HepG2 (cell line): ENCODE measurements around the gene CRHBP.

Source experiments
- CAMTA2 ChIP-seq: sonication (generic); formaldehyde crosslinking; IDR thresholded peaks from 2 replicates; pipeline ENCODE4 v1.4.0; 2020; ENCODE audit warnings: mild to moderate bottlenecking, missing genetic modification reagents, borderline replicate concordance
- ZNF263 ChIP-seq: sonication (generic); formaldehyde crosslinking; IDR thresholded peaks from 2 replicates; pipeline ENCODE4 v1.4.0; 2020; ENCODE audit warnings: missing genetic modification reagents
- ZSCAN20 ChIP-seq: sonication (generic); formaldehyde crosslinking; IDR thresholded peaks from 2 replicates; pipeline ENCODE4 v1.4.0; 2020; ENCODE audit warnings: missing genetic modification reagents, mild to moderate bottlenecking, borderline replicate concordance

DNA sequence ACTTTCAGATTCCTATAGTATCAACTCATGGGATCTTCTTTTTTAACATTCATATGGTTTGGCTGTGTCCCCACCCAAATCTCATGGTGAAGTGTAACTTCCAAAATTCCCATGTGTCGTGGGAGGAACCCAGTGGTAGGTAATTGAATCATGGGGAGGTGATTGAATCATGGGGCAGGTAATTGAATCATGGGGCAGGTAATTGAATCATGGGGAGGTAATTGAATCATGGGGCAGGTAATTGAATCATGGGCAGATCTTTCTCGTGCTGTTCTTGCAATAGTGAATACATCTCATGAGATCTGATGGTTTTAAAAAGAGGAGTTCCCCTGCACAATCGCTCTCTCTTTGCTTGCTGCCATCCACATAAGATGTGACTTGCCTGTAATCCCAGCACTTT, 55.6 kb downstream of the CRHBP start:
- TF ChIP-seq ZSCAN20 (CRISPR knock-in tag) (no peak), ZNF263 (no peak), CAMTA2 (CRISPR knock-in tag) (no peak)
